Right forelimb (tissue), 1 donor: Measurements from ENCODE around the gene PRKCE.
A peak's percentile ranks its signal among the peaks of the same experiment; 100 is the strongest.

Experiments used
- DNase-seq: peaks from one replicate; pipeline ENCODE4 v3.0.0-alpha.2; 2018

PRKCE gene

DNA sequence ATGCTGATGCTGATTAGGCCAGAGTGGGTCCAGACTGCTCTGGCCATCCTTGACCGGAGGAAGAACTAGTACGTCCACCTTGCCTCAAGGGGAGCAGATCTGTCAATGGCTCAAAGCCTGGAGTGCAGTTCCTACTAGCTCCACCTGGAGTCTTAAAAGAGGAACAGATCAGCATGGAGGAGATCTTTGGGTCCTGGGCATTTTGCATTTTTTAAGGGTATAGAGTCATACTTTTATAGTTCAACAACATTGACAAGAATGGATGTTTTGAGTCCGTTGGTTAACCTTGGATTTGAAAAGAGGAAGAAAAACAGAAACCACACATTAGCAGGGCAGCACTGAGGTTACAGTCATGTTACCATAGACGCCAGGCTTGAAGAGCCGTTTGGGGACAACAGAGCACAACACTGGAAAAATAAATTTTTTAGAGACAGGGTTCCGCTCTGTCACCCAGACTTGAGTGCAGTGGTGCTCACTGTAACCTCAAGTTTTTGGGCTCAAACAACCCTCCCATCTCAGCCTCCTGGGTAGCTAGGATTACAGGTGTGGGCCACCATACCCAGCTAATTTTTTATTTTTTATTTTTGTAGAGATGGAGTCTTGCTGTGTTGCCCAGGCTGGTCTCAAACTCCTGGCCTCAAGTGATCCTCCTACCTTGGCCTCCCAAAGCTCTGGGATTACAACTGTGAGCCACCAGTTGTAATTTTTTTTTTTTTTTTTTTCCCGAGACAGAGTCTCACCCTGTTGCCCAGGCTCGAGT is 78.5 kb downstream of the PRKCE start:
- no peak for DNase-seq

DNA sequence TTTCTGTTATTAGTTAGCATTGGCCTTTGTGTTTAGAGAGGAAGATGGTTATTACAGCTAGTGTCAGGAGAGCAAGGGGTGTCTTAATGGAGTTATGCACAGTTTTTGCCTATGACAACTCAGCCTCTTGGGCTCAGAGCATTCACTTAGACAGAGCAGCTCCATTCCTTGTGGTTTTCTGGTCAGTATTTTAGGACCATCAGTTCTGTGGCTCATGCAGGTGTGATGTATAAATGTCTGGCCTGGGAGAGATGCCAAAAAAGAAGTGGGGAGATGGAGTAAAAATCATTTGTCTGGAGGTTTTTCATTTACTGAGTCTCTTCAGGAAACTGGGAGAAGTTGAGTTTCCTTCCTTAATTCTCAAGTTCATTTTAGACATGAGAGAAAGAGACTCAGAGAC is 79.7 kb downstream of the PRKCE start:
- DNase-seq: no peak

DNA sequence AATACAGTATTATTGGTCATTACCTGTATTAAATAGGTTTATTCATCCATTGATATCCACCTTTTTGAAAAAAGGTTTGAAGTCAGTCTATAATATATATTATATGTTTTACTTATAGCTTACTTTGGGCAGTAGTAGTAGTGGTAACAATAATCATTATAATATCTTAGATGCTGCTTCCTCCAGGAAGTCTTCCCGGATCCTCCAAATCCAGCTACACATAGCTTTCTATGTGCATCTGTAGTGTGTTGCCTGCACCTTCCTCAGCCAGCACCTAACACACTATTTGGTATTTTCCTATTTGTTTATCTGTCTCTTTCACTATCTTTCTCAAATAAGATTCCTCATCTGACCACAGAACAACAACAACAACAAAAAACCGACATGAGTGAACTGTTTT is 81.0 kb downstream of the PRKCE start:
- DNase-seq: no peak

DNA sequence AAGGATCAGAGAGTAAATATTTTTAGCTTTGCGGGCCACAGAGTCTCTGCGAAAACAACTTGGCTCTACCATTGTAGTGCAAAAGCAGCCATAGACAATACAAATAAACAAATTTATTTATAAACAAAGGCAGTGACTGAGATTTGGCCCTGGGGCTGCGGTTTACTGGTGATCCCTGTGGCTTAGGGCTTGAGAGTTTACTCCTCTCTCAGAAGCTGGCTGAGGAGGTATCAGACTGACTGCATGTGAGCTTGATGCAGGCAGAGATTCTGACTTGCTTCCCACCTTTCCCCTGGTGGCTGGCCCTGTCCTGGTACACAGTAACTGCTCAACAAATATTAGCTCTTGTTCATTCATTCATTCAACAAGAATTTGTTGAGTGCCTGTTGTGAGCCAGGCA is 81.5 kb downstream of the PRKCE start:
- DNase-seq: no peak

DNA sequence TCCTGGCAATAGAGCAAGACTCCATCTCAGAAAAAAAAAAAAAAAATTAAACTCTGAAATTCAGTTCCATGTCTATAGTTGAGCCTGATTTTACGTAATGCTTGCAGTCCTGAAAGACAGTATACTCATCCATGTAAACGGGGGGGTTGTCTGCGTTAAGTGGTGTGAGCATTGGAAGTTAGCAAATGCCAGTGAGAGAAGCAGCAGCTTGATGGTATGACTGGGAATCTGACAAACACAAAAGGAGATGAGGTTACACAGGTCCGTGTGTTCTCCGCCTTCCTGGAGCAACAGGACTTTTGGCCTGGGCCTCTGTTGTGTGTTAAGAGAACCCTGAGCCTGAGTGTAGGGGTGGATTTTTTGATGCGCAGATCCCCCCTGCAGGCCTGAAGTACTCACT is 82.9 kb downstream of the PRKCE start:
- DNase-seq: no peak

DNA sequence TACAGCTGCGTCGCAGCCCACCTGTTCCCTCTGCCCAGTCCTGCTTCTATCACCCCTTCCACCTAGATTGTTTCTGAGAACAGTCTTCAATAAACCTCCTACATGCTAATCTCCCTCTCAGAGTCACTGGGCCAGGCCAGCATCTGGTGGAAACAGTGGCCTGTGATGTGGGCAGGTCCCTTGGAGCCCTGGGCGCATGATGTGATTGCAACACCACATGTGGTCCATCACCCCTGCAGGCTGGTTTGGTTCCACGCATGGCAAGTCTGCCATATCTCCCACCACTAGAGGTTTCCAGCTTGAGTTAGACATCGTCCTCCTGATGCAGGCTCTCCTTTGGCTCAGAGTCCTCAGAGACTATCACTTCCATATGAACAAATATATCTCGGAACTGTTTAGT is 83.5 kb downstream of the PRKCE start:
- no peak for DNase-seq

DNA sequence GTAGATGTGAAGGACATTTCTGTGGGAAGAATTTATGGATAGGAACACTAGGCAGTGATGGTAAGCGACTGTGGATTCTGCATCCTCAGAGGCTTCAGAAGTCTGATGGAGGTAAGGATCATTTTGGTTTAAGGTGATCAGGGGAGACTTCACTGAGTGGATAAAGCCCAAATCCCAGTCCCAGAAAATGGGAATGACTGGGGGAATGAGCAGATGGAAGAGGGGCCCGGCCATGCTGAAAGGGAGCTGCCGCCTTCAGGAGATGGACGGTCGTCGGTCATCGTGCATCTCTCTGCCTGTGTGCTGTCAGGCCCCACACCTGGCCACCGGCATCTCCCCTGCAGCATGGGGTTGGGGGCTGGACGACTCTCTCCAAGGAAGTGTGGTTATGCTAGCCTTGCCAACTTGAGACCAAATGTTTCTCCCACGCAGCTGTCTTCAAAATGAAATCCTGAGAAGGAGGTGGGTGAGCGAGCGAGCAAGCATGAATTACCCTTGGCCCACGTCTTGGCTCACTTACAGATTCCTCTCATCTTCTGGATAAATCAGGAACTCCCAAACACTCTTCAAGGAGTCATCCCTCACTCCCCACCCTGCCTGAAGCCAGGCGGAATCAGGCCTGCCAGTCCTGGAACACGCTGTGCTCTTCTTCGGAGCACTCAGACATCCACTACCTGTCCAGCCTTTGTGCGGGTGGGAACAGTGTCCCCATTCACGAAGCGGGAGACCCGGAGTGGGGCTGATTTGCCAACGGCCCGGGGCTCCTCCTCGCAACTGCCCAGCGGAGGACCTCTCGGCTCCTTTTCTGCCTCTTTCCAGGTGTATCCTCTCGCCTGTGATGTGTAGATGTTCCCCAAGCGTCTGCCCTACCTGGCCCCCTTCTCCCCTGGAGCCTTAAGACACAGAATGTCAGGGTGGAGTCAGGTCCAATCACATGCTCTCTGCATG is 85.6 kb downstream of the PRKCE start:
- no peak for DNase-seq

DNA sequence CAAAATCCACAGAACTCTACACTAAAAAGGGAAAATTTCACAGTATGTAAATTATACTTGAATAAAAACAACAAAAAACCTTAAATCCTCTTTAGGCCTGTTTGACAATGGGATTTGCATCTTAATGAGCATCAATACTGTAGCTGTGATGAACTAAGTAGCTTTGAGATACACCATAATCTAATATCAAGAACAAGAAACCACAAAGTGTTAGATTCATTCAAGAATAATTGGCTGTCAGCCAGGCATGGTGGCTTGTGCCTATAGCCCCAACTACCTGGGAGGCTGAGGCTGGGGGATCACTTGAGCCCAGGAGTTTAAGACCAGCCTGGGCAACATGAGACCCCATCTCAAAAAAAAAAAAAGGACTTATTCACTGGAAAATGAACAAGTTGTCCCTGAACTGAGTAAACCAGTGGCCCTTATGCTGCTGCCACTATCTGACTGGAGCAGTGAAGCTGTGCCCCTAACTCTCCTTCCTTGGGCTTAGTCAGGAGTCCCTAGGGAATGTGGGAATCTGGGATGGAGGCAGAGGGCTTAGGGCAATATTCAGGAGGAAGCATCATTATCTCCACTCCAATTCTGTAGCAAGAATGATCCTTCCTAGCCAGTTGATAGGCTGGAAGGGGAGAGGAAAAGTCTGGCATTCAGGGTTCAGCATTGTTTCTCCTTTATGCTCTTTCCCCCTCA is 88.5 kb downstream of the PRKCE start:
- no peak for DNase-seq

DNA sequence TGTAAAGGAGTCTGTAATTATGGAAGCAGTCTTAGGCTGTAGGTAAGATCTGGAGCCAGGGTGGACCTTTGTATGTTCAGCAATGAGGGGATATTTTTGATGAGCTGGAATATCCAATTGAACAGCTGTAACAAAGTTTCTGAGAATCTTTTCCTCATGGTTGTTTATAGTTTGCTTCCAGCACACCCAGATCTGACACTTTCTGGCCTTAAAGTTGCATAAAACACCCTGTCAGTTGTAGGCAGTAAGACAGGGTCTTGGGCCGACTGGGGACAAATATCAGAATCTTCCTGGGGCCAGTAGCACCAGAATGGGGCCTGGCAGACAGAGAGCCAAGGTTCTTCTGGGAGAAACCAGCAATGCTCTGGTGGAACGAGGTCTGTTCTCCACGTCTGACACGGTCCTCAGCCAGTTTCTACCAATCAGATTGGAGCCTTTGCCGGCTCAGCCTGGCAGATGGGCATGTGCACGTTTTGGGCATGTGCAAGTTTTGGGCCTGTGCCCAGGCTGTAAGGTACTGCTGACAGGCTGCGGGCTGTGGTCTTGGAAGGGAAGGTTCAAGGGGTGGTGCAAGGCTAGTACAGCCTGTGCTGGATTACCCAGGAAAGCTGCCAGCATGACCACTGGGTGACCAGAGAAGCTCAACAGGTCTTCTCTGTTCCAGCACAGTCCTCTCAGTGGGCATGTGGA is 89.8 kb downstream of the PRKCE start:
- no peak for DNase-seq

DNA sequence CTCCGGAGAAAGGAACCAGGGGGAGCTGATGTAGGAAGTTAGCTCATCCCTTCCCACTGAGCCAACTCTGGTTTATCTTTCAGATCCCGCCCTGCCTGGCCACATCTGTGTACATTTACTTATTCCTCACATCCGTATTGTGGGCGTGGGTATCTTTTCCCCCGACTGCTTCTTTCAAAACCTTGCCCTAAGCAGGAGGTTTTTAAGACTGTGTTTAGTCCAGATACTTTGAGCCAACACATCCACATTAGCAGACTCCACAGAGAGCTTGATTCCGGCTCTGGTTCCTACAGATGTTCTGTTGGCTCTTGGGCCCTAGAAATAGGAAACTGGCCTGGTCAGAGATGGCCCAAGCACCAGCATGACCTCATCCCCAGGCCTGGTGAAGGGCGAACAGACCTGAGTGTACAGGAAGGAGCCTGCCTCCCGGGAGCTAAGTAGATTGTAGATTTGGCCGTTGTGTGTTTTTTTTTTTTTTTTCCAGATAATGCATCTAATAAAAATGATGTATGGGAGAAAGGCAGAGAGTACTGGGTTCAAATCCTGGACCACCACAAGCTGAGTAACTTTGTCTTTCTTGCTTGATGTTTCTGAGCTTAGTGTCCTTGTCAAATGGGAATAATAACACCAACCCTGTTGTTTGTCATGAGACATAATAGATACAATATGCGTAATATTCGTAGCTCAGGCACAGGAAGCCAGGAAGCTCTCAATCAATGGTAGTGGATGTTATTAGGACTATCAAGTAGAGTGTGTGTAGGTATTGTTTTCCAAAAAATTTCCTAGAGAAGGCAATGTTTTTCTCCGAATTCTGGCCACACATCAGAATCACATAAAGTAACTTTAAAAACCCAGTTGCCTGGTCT is 92.3 kb downstream of the PRKCE start:
- DNase-seq: peak; percentile 67

DNA sequence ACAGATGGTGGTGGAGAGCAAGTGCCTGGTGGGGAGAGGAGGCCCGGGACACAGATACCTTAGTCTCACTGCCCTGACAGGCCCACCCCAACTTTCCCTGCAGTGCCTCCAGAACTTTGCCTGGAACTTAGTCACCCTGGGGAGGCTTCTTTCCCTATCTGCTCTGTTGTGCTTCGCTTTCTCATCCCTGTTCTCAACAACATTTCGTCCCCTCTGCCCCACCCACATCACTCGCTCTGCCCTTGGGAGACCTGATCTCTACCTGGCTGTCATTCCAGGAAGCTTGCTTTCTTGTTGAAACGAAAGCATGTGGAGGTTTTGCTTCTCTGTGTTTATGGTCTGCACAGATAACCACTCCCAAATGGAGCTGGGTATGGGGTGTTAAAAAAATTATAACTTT is 93.8 kb downstream of the PRKCE start:
- no peak for DNase-seq

DNA sequence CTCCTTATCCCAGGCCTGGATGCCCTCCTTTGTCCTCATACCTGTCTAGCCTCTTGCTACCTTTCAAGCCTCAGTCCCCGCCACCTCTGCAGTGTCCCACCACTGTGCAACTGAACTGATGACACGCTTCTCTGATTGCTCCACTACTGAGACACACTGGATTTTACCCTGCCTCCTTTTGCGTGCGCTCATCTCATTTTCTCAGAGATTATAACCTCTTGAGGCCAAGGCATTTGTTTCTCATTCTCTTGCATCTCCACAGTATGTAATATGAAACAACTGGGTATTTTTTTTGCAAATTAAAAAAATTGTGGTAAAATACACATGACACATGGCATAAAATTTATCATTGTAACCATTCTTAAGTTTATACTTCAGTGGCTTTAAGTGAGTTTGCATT is 95.4 kb downstream of the PRKCE start:
- no peak for DNase-seq

DNA sequence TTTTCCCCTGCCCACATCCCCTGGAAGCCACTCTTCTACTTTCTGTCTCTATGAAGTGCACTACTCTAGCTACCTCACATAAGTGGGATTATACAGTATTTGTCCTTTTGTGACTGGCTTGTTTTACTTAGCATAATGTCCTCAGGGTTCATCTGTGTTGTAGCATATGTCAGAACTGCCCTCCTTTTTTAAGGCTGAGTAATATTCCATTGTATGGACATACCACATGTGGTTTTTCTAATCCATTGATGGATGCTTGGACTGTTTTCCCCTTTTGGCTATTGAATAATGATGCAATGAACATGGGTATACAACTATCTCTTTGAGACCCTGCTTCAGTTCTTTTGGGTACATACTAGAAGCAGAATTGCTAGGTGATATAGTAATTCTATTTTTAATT is 95.9 kb downstream of the PRKCE start:
- DNase-seq: no peak

DNA sequence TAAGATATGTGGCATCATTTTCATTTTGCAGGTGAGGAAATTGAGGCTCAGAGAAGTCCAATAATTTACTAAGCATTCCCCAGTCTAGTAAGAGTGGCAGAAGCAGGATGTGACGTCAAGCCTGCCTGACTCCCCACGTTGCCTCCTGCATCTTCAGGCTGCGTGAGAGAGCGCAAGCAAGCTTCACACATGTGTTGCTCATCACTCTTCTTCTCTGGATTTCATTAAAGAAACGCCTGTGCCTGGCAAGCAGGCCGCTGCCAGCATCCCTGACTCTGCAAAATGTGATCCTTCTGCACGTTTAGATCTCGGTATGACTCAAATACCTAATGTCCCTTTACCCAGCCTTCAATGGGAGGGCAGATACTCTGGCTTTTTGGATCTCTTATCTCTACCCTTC is 96.8 kb downstream of the PRKCE start:
- DNase-seq: peak; percentile 54

DNA sequence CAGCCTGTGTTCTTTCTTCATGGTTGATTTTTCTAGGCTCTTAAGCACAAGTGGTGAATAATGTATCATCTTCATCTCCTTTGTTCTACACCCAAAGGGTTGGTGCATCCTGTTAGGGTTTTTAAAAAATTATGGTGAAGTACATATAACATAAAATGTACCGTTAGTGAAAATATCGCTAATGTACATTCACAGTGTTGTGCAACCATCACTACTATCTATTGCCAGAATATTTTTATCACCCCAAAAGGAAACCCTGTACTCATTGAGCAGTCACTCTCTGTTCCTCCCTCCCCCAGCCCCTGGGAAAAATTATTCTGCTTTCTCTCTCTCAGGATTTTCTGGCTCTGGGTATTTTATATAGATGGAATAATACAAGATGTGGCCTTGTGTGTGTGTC is 98.5 kb downstream of the PRKCE start:
- no peak for DNase-seq

DNA sequence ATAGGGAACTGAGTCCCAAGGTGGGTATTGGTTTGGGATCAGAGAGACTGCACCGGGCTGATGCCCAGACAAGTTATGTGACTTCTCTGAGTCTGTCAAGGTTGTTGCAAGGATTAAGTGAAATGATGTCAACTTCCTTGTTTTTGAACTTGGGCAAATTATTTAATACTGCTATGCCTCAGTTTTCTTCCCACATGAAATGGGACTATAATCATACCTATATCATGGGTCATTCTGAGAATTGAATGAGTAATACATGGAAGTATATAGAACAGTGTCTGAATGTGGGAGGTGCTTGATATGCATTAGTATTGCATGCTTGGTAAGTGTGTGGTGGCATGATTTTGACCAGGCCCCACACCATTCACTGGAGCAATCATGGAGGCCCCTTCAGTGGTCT is 99.0 kb downstream of the PRKCE start:
- DNase-seq: no peak

DNA sequence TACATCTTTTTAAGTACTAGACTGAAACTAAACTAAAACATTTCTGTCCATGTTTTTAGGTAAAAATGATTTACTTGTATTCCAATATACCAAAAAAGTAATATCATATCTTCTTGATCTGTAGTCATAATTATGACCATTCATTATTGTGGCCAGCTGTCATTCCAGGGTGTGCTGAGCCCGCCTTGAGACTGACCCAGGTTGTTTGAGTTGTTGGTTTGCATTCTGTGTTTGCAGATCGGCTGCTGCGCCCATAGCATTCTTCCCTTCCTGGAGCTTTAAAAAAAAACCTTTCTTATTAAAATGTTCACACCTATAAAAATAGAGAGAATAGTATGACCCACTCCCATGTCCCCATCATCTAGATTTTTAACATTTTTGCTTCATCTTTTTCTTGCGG is 101.9 kb downstream of the PRKCE start:
- DNase-seq: no peak

DNA sequence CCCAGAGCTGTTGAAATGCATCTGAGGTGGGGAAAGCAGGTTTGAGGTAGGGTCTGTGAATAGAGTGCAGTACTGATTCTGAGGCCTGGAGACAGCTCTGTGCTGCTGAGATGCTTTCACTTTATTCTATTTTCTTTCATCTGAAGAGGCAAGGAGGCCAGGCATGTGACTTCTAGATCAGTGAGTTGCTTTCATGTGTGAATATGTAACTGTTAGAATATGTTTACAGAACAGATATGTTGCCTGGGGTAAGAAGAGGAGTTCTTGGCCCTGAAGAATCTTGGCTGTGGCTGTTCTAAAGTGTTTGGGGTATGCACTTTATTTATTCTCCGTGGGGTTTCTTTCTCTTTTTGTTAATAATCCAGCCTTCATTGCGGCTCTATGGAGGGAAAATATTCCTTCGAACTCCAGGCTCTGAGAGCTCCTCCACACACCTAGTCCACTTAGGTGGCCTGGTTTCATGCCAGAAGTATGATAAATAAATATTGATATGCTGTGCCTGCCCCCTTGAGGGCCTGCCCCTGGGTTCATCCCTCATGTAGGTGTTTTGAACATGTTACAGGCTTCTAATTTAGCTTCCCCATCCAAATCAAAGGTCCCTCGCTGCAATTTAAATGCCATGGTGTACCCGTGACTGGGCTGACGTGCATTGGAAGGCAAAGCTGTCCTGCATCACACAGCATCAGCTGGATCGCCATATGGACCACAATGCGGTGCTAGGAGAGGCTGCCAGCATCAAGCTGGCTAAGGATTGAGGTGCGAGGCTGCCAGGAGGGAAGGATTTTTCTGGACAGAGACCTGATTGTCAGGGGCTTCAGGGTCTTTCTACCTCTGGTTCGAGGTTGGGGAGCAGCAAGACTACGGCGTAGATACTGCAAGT is 102.9 kb downstream of the PRKCE start:
- DNase-seq: no peak

DNA sequence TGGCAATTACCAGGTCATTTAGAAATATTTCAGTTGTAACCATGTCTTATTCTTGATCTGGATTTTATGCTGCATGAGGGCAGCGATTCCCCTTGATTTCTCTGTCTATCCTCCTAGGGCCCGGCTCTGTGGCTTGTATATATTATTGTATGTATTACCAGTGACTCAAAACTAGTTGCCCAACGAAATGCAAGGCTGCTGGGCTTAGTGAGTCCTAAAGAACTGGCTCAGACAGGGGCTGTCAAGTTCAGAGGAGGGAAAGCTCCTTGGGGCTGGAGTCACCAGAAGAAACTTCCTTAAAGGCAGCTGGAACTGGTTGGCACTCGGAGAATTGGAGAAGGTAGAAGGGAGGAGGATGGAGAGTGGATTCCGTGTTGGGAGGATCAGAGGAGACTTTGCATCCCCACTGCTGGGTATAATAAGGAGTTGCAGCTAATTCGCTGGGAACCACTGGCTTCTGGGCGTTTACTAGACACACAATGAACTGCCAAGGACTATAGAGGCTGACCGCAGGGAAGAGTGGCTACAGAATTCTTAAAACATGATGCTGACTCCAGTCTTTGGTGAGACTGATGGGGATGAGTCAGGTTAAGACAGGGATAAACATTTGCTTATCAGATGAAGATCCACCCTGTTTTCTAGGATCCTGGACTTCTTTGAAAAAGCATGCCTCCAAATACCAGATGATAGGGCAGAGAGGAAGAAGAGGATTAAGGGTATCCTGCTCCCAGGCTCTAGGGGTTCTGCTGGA is 104.3 kb downstream of the PRKCE start:
- DNase-seq: no peak

DNA sequence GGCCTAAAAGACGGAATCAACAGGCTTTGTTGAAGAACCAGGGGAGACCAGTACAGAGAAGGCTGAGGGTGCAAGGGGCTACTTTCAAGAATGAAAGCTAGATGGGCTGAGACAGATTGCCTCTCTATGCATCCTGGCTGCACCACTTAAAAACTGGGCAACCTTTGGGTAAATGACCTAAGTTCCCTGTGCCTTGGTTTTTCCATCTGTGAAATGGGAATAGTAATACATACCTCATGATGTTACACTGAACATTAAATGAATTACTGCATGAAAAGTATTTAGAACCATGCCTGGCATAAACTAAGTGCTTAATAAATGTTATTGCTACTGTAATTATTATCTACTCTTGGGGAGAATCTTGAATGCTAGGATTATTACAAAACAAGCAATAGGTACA is 106.5 kb downstream of the PRKCE start:
- no peak for DNase-seq
